Dedifferentiated amniotic fluid mesenchymal stem cell (primary cell): ENCODE data around the gene RAB5IF.
"Not testable (repeated sequence)": the region's sequence is repeated elsewhere in the genome, so short reads cannot be mapped to it uniquely, and the experiment has no call there.

ENCODE experiments used
- DNase-seq: peaks from one replicate; pipeline ENCODE4 v3.0.0-alpha.2; 2016; ENCODE audit errors: extremely low spot score

The RAB5IF gene

DNA sequence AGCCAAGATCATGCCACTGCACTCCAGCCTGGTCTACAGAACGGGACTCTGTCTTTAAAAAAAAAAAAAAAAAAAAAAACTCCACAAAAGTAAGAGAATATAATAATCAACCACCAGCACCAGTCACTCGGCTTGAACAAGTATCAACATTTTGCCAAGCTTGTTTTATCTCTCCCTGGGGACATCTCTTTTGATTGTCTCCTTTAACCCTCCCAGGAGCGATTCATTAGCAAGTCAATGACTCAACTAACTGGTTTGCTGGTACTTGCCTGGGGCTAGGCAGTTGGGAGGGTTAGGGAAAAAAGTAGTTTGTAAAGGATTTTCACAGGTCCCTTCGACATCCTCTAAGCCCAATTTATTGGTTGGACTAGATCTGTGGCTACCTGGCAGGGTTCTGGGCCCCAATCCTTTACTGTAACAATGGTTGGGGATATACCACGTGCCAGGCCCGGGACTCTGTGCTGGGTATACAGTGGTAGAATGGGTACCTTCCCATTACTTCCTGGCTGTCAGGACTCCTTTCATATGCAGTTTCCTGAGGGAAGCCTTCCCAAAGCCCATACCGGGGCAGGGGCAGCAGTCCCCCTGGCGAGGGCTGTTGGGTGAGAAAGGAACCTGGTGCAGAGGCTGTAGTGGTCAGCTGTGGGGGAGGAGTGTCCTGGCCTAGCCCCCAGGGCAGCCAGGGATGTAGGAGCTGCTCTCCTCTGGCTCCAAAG, 20.0 kb upstream of the RAB5IF start:
- DNase-seq = no peak

DNA sequence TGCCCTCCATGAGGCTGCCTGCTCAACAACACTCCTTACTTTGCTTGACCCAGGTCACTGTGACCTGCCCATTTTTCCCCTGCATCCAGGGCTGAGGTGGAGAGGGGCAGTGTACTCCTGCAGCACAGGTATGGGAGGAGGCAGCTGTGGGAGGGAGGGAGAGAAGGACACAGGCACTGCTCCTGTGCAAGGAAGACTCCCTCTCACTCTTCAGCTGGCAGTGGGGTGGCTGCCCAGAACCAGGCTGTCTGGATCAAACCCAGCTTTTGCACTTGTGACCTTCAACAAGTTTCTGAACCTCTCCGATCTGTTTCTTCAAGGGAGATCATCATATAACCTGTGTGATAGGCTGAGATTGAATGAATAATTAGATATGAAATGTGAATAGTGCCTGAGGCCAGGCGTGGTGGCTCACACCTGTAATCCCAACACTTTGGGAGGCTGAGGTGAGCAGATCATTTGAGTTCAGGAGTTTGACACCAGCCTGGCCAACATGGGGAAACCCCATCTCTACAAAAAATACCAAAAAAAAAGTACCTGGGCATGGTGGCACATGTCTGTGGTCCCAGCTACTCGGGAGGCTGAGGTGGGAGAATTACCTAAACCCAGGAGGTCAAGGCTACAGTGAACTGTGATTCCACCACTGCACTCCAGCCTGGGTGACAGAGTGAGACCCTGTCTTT, 18.1 kb upstream of the RAB5IF start:
- no peak for DNase-seq

DNA sequence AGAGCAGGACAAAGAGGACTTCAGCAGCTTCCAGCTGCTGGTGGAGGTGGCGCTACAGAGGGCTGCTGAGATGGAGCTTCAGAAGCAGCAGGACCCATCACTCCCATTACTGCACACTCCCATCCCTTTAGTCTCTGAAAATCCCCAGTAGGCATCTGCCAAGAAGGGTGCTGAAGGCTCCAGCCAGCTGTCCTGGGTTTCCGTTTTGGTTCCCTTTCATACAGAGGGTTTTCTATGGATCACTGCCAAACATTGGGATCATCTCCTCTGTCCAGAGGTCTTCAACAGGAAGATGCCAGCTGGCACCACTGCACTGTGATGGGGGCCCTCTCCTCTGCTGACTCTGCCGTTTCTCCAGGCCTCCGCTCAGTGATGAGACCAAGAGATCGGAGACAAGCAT, 14.3 kb upstream of the RAB5IF start:
- DNase-seq = no peak

GRCh38 chr20:36591854-36592641, 13.5 kb upstream of the RAB5IF start:
- peak; percentile 22 for DNase-seq

GRCh38 chr20:36593347-36593929, 12.1 kb upstream of the RAB5IF start:
- no peak for DNase-seq

DNA sequence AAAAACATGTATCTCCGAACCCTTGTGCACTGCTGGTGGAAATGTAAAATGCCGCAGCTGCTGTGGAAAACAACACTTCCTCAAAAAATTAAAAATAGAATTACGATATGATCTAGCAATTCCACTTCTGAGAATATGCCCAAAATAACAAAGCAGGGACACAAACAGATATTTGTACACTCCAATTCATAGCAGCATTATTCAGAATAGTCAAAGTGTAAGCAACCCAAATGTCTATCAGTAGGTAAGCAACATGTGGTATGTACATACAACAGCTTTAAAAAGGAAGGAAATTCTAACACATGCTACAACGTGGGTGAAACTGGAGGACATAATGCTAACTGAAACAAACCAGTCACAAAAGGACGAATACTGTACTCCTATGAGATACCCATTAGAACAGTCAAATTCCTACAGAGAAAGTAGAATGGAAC, 5.7 kb upstream of the RAB5IF start:
- DNase-seq = no peak

GRCh38 chr20:36601540-36601939, 4.0 kb upstream of the RAB5IF start:
- DNase-seq = no peak

- no peak for DNase-seq
Observed at GRCh38 chr20:36604952-36605398, 604 bp upstream of the RAB5IF start.

DNA sequence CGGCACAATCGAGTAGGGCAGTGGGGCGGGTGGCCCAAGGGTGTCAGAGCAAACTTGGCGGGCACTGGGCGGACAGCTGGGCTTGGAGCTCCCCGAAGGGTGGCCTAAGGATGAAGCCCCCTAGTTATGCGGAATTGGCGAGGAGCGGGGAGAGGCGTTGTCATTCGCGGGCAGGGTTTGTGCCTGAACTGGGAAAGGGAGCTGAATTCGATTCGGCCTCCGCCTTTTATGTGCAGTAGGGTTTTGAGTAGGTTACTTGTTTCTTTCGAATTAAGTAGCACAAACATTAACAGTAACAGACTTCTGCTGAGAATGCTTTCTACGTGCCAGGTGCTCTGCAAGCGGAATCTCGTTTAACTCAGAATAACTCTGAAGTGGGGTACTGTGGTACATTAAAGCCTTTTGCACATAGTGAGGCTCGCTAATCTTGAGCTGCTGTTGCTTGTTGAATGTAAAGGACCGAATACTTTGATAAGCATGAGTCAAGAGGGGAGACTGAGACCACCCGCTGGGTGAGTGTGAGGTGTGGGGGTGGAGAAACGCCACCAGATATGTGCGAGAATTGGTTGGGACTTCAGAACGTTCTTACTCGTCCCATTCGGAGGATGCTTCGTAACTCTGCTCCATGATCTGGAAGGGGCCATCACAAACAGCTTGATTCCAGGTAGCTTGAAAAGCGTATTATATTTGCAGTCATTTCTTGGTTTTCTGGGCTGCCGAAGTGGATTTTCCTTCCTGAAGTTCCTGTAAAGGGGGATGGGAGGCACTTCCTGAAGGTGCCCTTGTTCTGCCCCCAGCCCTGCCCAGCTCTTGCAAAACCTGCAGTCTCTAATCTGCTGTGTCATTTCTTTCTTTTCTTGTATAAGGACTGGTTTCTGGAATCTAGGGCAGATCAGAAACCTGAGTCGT, 833 bp downstream of the RAB5IF start:
- no peak for DNase-seq

GRCh38 chr20:36607586-36608387, 2.2 kb downstream of the RAB5IF start:
- DNase-seq = no peak

GRCh38 chr20:36608388-36608728, 2.8 kb downstream of the RAB5IF start:
- DNase-seq = not testable (repeated sequence)

GRCh38 chr20:36611625-36612024, 6.0 kb downstream of the RAB5IF start:
- no peak for DNase-seq

- no peak for DNase-seq
Observed at GRCh38 chr20:36613974-36614373, 8.4 kb downstream of the RAB5IF start.

DNA sequence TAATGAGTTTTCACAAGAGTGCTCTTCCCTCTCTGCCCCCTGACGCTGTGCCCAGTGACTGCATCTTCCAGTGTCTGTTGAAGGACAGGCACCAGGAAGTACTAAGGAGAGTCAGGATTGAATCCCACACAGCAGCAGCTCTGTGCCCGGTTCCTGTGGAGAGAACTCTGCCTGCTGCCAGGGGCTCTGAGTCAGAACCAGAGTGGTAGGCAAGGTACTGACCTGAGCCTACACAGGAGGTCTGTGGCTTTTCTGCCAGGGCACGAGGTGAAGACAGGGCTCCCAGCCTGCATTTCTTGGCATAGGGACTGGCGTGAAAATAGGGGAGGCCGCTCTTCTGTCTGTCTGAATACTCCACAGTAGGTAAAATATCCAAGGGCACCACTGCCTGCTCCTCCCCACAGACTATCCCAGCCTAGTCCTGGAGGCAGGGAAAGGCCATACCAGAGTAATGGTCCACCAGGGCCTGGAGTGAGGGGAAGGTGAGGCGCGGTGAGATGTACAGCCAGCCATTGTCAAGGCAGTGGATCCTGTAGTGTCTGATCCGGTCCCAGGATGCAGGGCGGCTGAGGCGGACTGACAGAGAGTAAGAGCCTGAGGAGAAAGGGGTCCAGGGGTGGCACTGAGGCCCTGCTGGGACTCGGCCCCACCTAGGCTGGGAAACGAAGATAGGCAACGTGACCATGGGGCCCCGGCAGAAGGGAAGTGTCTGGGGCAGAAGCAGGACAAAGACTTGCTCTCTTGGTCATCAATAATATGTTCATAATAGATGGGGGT, 9.4 kb downstream of the RAB5IF start:
- DNase-seq = no peak

DNA sequence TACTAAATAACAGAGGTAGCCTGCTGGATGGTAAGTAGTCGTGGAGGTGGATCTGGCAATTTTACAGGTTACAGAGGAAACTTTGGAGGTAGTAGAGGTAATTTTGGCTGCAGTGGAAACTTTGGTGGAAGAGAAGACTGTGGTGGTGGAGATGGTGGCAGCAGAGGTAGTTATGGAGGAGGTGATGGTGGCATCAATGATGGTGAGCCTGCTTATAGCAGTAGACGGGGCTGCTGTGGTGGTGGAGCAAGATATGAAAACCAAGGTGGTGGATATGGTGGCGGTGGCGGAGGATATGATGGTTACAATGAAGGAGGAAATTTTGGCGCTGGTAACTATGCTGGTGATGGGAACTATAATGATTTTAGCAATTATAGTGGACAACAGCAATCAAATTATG, 15.3 kb downstream of the RAB5IF start:
- DNase-seq = no peak

- no peak for DNase-seq
Observed at GRCh38 chr20:36623444-36623843, 17.9 kb downstream of the RAB5IF start.

GRCh38 chr20:36624068-36624943, 18.7 kb downstream of the RAB5IF start:
- no peak for DNase-seq

DNA sequence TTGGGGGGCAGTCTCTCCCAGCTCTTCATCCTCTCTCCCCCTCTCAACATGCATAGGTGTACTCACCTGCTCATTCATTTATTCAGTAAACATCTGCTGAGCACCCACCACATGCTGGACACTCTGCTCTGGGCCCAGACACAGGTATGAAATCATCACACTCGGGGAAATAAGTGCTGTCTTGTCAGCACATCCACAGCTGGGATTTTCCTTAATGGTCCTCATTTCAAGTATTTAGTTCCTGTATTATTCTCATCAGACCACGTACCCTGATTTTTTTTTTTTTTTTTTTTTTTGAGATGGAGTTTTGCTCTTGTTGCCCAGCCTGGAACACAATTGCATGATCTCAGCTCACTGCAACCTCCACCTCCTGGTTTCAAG, 19.4 kb downstream of the RAB5IF start:
- no peak for DNase-seq

- DNase-seq = no peak
Observed at GRCh38 chr20:36628076-36628475, 22.5 kb downstream of the RAB5IF start.
